ENCODE measurements around the gene CRYBB2.
"Not testable (repeated sequence)": the region's sequence is repeated elsewhere in the genome, so short reads cannot be mapped to it uniquely, and the experiment has no call there.

DNA sequence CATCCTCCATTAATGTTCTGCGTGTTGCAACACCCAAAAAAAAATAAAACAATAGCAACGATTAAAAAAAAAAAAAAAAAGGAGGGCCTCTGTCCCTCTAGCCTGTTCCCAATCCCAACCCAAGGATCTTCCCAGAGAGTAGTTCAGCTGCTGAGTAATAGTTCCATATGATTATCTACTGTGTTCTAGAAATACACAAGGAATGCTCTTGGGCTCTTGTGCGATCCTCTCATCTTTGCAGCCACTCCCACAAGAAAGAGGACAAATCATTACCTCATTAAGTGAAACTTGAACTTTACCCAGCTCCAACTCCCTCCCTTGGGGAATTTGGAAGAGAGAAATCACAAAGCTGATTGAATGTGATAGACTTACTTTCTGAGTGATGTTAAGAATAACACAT, 54.5 kb downstream of the CRYBB2 start:
- TF ChIP-seq, protein P1, sequence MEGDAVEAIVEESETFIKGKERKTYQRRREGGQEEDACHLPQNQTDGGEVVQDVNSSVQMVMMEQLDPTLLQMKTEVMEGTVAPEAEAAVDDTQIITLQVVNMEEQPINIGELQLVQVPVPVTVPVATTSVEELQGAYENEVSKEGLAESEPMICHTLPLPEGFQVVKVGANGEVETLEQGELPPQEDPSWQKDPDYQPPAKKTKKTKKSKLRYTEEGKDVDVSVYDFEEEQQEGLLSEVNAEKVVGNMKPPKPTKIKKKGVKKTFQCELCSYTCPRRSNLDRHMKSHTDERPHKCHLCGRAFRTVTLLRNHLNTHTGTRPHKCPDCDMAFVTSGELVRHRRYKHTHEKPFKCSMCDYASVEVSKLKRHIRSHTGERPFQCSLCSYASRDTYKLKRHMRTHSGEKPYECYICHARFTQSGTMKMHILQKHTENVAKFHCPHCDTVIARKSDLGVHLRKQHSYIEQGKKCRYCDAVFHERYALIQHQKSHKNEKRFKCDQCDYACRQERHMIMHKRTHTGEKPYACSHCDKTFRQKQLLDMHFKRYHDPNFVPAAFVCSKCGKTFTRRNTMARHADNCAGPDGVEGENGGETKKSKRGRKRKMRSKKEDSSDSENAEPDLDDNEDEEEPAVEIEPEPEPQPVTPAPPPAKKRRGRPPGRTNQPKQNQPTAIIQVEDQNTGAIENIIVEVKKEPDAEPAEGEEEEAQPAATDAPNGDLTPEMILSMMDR (IDR thresholded peaks at IDR 0.05; ENCODE audit: low read depth, low read length, poor library complexity, severe bottlenecking), result not testable (repeated sequence)
- TF ChIP-seq EZH2phosphoT487 (IDR thresholded peaks at IDR 0.05; ENCODE audit: borderline replicate concordance, low read length), result not testable (repeated sequence)
